ENCODE measurements around the gene CCDC192.

Gene CCDC192

GRCh38 chr5:127849891-127850290 lies 146.7 kb downstream of the CCDC192 start:
- Histone ChIP-seq H3K27ac (no peak overlapping the region), H3K4me3 (no peak overlapping the region), H3K9me3 (no peaks in the 10 kb centered on the region), H3K4me1 (no peaks in the 10 kb centered on the region), H3K27me3 (no peaks in the 10 kb centered on the region), H3K36me3 (no peaks in the 10 kb centered on the region)
- no peak for DNase-seq
- intact Hi-C loops (cut with DNase I; ENCODE audit: low total_unique reads), result no loop called here
- TF ChIP-seq CTCF (IDR thresholded peaks at IDR 0.05), result no peak

- H3K4me3 ChIP-seq, result no peak overlapping the region
- no peaks in the 10 kb centered on the region for H3K27me3 ChIP-seq
- intact Hi-C loops (cut with DNase I; ENCODE audit: low total_unique reads), result no loop called here
- TF ChIP-seq CTCF (IDR thresholded peaks at IDR 0.05), result no peak
- no peaks in the 10 kb centered on the region for H3K4me1 ChIP-seq
- no peak overlapping the region for H3K27ac ChIP-seq
- H3K36me3 ChIP-seq, result peaks cover 0 to 4% (median 0%) of the 10 kb centered on the region in 3 donors
- DNase-seq, result no peak
- no peaks in the 10 kb centered on the region for H3K9me3 ChIP-seq
These were observed 148.8 kb downstream of the CCDC192 start for GRCh38 chr5:127851964-127852363.

GRCh38 chr5:127854520-127854919 lies 151.3 kb downstream of the CCDC192 start:
- Histone ChIP-seq H3K27ac (no peak overlapping the region), H3K9me3 (no peaks in the 10 kb centered on the region), H3K27me3 (no peaks in the 10 kb centered on the region), H3K36me3 (peaks cover 0 to 4% (median 0%) of the 10 kb centered on the region in 3 donors), H3K4me3 (no peak overlapping the region), H3K4me1 (no peaks in the 10 kb centered on the region)
- no peak for TF ChIP-seq CTCF (IDR thresholded peaks at IDR 0.05)
- intact Hi-C loops (cut with DNase I; ENCODE audit: low total_unique reads), result no loop called here
- no peak for DNase-seq

GRCh38 chr5:127856292-127856691 lies 153.1 kb downstream of the CCDC192 start:
- Histone ChIP-seq H3K4me3 (no peak overlapping the region), H3K9me3 (no peaks in the 10 kb centered on the region), H3K27me3 (no peaks in the 10 kb centered on the region), H3K36me3 (peaks cover 0 to 4% (median 0%) of the 10 kb centered on the region in 3 donors), H3K27ac (no peak overlapping the region), H3K4me1 (no peaks in the 10 kb centered on the region)
- intact Hi-C loops (cut with DNase I; ENCODE audit: low total_unique reads), result no loop called here
- no peak for TF ChIP-seq CTCF (IDR thresholded peaks at IDR 0.05)
- DNase-seq, result no peak

- Histone ChIP-seq H3K27ac (no peak overlapping the region), H3K9me3 (no peaks in the 10 kb centered on the region), H3K4me1 (no peaks in the 10 kb centered on the region), H3K27me3 (no peaks in the 10 kb centered on the region), H3K4me3 (no peak overlapping the region), H3K36me3 (peaks cover 0 to 4% (median 0%) of the 10 kb centered on the region in 3 donors)
- no peak for TF ChIP-seq CTCF (IDR thresholded peaks at IDR 0.05)
- intact Hi-C loops (cut with DNase I; ENCODE audit: low total_unique reads), result loop anchor here (2.0 kb wide), 1 partner anchor 19 kb away; no protein-coding TSS in a partner anchor
- no peak for DNase-seq
These were observed 155.1 kb downstream of the CCDC192 start for GRCh38 chr5:127858116-127858784.

All from tibial artery (tissue), 4 donors.